ENCODE data around the gene LY6G6C.

DNA sequence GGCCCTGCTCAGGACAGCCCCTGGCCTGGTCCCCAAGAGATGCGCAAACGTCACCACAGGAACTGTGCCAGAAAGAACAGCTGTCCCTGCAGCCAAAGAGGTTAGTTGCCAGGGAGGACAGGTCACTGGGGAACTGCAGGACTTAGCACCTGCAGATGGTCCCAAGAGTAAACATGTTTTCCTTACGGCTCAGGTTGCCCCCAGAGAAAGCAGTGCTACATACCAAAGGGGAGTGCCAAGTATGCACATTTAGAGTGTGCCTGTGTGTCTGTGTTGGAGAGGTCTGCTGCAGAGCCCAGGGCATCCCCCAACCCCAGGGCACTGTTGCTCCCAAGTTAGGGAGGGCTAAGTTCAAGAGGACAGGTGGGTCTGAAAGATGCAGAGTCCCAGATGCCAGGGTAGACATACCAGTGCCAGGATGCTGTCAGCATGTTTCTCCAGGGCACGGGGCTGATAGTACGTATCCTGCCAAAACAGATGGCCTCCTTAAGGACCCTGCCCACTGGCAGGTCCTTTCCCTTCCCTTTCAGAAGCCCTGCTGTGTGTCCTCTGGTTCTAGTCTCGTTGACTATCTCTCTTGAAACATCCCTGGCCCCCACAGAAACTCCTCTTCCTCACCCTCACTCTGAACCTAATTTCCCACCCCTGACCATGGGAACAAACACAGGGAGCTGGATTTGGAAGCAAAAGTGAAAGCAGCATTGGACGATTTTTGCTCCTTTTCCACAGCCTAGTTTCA, 19.7 kb downstream of the LY6G6C start:
- TF ChIP-seq, protein P1, sequence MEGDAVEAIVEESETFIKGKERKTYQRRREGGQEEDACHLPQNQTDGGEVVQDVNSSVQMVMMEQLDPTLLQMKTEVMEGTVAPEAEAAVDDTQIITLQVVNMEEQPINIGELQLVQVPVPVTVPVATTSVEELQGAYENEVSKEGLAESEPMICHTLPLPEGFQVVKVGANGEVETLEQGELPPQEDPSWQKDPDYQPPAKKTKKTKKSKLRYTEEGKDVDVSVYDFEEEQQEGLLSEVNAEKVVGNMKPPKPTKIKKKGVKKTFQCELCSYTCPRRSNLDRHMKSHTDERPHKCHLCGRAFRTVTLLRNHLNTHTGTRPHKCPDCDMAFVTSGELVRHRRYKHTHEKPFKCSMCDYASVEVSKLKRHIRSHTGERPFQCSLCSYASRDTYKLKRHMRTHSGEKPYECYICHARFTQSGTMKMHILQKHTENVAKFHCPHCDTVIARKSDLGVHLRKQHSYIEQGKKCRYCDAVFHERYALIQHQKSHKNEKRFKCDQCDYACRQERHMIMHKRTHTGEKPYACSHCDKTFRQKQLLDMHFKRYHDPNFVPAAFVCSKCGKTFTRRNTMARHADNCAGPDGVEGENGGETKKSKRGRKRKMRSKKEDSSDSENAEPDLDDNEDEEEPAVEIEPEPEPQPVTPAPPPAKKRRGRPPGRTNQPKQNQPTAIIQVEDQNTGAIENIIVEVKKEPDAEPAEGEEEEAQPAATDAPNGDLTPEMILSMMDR (IDR thresholded peaks at IDR 0.05; ENCODE audit: insufficient read depth, low read depth, low read length) = no peak
- no peak for TF ChIP-seq EZH2 (IDR thresholded peaks at IDR 0.05; ENCODE audit: insufficient read depth, low read length)

Data from astrocyte (in vitro differentiated cells and primary cell).